H1 (cell line): ENCODE data around the gene KRTAP10-3. TPM values are rescaled to one million over a fixed set of nuclear protein-coding genes. Genes with fewer than 3 reads are reported as not detected.

Experiments used
- CTCF ChIA-PET: fragments of 300-600 bp; sonication (Branson Sonifier 250); formaldehyde crosslinking; loops from one replicate; lab custom pipeline; 2021; ENCODE audit not compliant: partially characterized antibody; lab: Charles Lee
- POLR2A ChIA-PET: fragments of 300-600 bp; sonication (Branson Sonifier 250); formaldehyde crosslinking; loops from one replicate; lab custom pipeline; 2021; ENCODE audit warnings: inconsistent platforms; ENCODE audit not compliant: partially characterized antibody; lab: Charles Lee
- DNase-seq, 2 experiments: peaks; one replicate each; pipeline versions ENCODE4 v3.0.0 to v3.0.0-alpha.2; 2010 to 2022; ENCODE audit warnings: low spot score in 2 of 2, low read depth in 1 of 2, mixed read lengths in 1 of 2
- FAIRE-seq: peaks from 2 replicates; lab custom pipeline; 2011; peaks lifted over from hg19 to GRCh38; lab: Jason Lieb, UNC
- H2AFZ ChIP-seq: 2 replicates; pipeline ENCODE4 v1.8.1; 2012; ENCODE audit warnings: low read length, inconsistent platforms
- H2AK5ac ChIP-seq: 2 replicates; pipeline ENCODE4 v1.6.1; 2013; ENCODE audit warnings: low read depth, low read length
- H2BK120ac ChIP-seq: replicated peaks from 2 replicates; pipeline ENCODE3; 2013; ENCODE audit warnings: low read depth, low read length, inconsistent platforms
- H2BK12ac ChIP-seq: 2 replicates; pipeline ENCODE4 v1.6.1; 2013; ENCODE audit warnings: low read depth, low read length
- H2BK15ac ChIP-seq: 2 replicates; pipeline ENCODE4 v1.6.1; 2013; ENCODE audit warnings: low read length
- H2BK20ac ChIP-seq: 2 replicates; pipeline ENCODE4 v1.6.1; 2013; ENCODE audit warnings: low read length
- H2BK5ac ChIP-seq: 2 replicates; pipeline ENCODE4 v1.6.1; 2013; ENCODE audit warnings: low read depth, low read length
- H3K14ac ChIP-seq: 2 replicates; pipeline ENCODE4 v1.6.1; 2013; ENCODE audit warnings: inconsistent platforms; ENCODE audit not compliant: insufficient read length
- H3K18ac ChIP-seq: 2 replicates; pipeline ENCODE4 v1.6.1; 2013; ENCODE audit warnings: low read length; ENCODE audit errors: extremely low read depth
- H3K23ac ChIP-seq: 2 replicates; pipeline ENCODE4 v1.6.1; 2013; ENCODE audit warnings: inconsistent platforms; ENCODE audit not compliant: insufficient read length
- H3K23me2 ChIP-seq: 2 replicates; pipeline ENCODE4 v1.6.1; 2013; ENCODE audit warnings: low read depth, low read length
- H3K27ac ChIP-seq: 2 replicates; pipeline ENCODE4 v1.6.1; 2011; ENCODE audit warnings: low read depth, low read length, inconsistent platforms
- H3K27me3 ChIP-seq, 4 experiments: replicated peaks in 1 of 4; 1 replicate in 1 of 4; 2 replicates in 3 of 4; pipeline versions ENCODE4 v1.6.1 to v1.8.1; 2011 to 2013; ENCODE audit warnings: low read length in 3 of 4, mild to moderate bottlenecking in 3 of 4, inconsistent platforms in 2 of 4, mixed read lengths in 2 of 4, moderate library complexity in 1 of 4; ENCODE audit not compliant: control insufficient read depth in 3 of 4, insufficient read depth in 3 of 4; ENCODE audit errors: extremely low read depth in 1 of 4
- H3K36me3 ChIP-seq, 4 experiments: 2 replicates each; pipeline versions ENCODE4 v1.6.1 to v1.8.1; 2011 to 2013; ENCODE audit warnings: mild to moderate bottlenecking in 4 of 4, low read length in 3 of 4, moderate library complexity in 2 of 4, control low read depth in 1 of 4, inconsistent platforms in 1 of 4; ENCODE audit not compliant: insufficient read depth in 4 of 4, control insufficient read depth in 2 of 4
- H3K4ac ChIP-seq: replicated peaks from 2 replicates; pipeline ENCODE3; 2013; ENCODE audit warnings: low read length, low read depth, mixed read lengths, inconsistent platforms; ENCODE audit not compliant: insufficient read length
- H3K4me1 ChIP-seq, 4 experiments: replicated peaks in 1 of 4; 1 replicate in 1 of 4; 2 replicates in 3 of 4; pipeline versions ENCODE4 v1.6.1 to v1.8.1; 2011 to 2013; ENCODE audit warnings: low read length in 3 of 4, inconsistent platforms in 2 of 4, mixed read lengths in 1 of 4; ENCODE audit not compliant: insufficient read depth in 4 of 4, control insufficient read depth in 3 of 4
- H3K4me2 ChIP-seq, 2 experiments: 2 replicates each; pipeline versions ENCODE4 v1.6.1 to v1.8.1; 2011 to 2013; ENCODE audit warnings: low read depth in 2 of 2, low read length in 2 of 2, control low read depth in 1 of 2, inconsistent platforms in 1 of 2, mild to moderate bottlenecking in 1 of 2; ENCODE audit not compliant: insufficient read depth in 1 of 2
- H3K4me3 ChIP-seq, 4 experiments: fragments of 200-600, 300-600 bp in 1 of 4; sonication (generic), shearing (Covaris generic), sonication (Bioruptor Twin) in 1 of 4; 2 replicates each; pipeline versions ENCODE4 v1.5.1 to v1.8.1; 2011 to 2016; ENCODE audit warnings: low read length in 4 of 4, low read depth in 3 of 4, control low read depth in 2 of 4, inconsistent platforms in 2 of 4, mild to moderate bottlenecking in 2 of 4, mixed read lengths in 1 of 4, moderate library complexity in 1 of 4; ENCODE audit not compliant: insufficient read depth in 2 of 4; ENCODE audit errors: extremely low read depth in 1 of 4
- H3K56ac ChIP-seq: replicated peaks from 2 replicates; pipeline ENCODE3; 2013; ENCODE audit warnings: low read depth, mild to moderate bottlenecking, mixed read lengths, low read length, inconsistent platforms; ENCODE audit not compliant: insufficient read length
- H3K79me1 ChIP-seq: 2 replicates; pipeline ENCODE4 v1.6.1; 2013; ENCODE audit warnings: low read depth, low read length, control low read depth
- H3K79me2 ChIP-seq, 2 experiments: 2 replicates each; pipeline versions ENCODE4 v1.6.1 to v1.8.1; 2012 to 2013; ENCODE audit warnings: low read length in 2 of 2, mild to moderate bottlenecking in 2 of 2, inconsistent platforms in 1 of 2; ENCODE audit not compliant: insufficient read depth in 2 of 2, control insufficient read depth in 1 of 2
- H3K9ac ChIP-seq, 4 experiments: replicated peaks in 1 of 4; 1 replicate in 1 of 4; 2 replicates in 3 of 4; pipeline versions ENCODE4 v1.6.1 to v1.8.1; 2011 to 2013; ENCODE audit warnings: low read depth in 3 of 4, low read length in 3 of 4, control low read depth in 2 of 4, mild to moderate bottlenecking in 2 of 4, moderate library complexity in 2 of 4, inconsistent platforms in 1 of 4; ENCODE audit errors: extremely low read depth in 1 of 4
- H3K9me3 ChIP-seq, 2 experiments: 2 replicates each; pipeline versions ENCODE4 v1.6.1 to v1.8.1; 2012 to 2013; ENCODE audit warnings: mild to moderate bottlenecking in 2 of 2, moderate library complexity in 2 of 2, control low read depth in 1 of 2, inconsistent platforms in 1 of 2, low read depth in 1 of 2, low read length in 1 of 2, mixed read lengths in 1 of 2; ENCODE audit not compliant: insufficient read depth in 2 of 2
- H4K20me1 ChIP-seq, 2 experiments: replicated peaks in 1 of 2; 2 replicates each; pipeline versions ENCODE3 to v1.8.1; 2011 to 2013; ENCODE audit warnings: inconsistent platforms in 2 of 2, low read length in 2 of 2, mild to moderate bottlenecking in 1 of 2; ENCODE audit not compliant: insufficient read depth in 2 of 2, control insufficient read depth in 1 of 2
- H4K5ac ChIP-seq: 2 replicates; pipeline ENCODE4 v1.6.1; 2013; ENCODE audit warnings: low read length, low read depth, mixed read lengths, inconsistent platforms; ENCODE audit not compliant: insufficient read length
- H4K8ac ChIP-seq: 2 replicates; pipeline ENCODE4 v1.8.0; 2013; ENCODE audit warnings: mild to moderate bottlenecking, moderate library complexity, low read length, inconsistent platforms; ENCODE audit not compliant: insufficient read depth; ENCODE audit errors: extremely low read depth
- H4K91ac ChIP-seq: replicated peaks from 2 replicates; pipeline ENCODE3; 2013; ENCODE audit warnings: low read length, mixed read lengths, inconsistent platforms; ENCODE audit not compliant: insufficient read length
- ASH2L ChIP-seq: fragments of 200-600, 300-600 bp; sonication (generic); IDR thresholded peaks from one replicate; pipeline ENCODE4 v1.7.1; 2017; ENCODE audit warnings: low read length
- RFX5 ChIP-seq: IDR thresholded peaks from 2 replicates; pipeline ENCODE4 v1.6.1; 2011; ENCODE audit warnings: low read depth, low read length, improper control_type of control experiment, borderline replicate concordance
- RNF2 ChIP-seq: fragments of 200-900, 300-1000 bp; sonication (generic); IDR thresholded peaks from 2 replicates; pipeline ENCODE4 v1.7.1; 2016; ENCODE audit warnings: borderline replicate concordance, low read depth, mild to moderate bottlenecking, antibody characterized with exemption, low read length; ENCODE audit not compliant: poor library complexity, severe bottlenecking; ENCODE audit errors: missing control alignments
- TBP ChIP-seq: IDR thresholded peaks from 2 replicates; pipeline ENCODE4 v1.6.1; 2011; ENCODE audit warnings: low read depth, low read length, improper control_type of control experiment
- WGBS, 2 experiments: shearing (Covaris generic) in 1 of 2; methylation state at CpG; one replicate each; pipeline versions ENCODE4 v1.1.6 to v1.1.7; 2013 to 2015; ENCODE audit warnings: low lambda C conversion rate in 2 of 2, mixed read lengths in 2 of 2, inconsistent platforms in 1 of 2, low coverage in 1 of 2, missing lambda C conversion rate in 1 of 2; ENCODE audit not compliant: insufficient replicate concordance in 2 of 2, insufficient coverage in 1 of 2, insufficient read length in 1 of 2; ENCODE audit errors: extremely low coverage in 1 of 2, missing lambda C conversion rate in 1 of 2; 5-methylcytosine and 5-hydroxymethylcytosine counted together
- polyA plus RNA-seq, 7 experiments: library from polyadenylated mRNA; depleted of rRNA in 3 of 7; stranded (reverse) in 5 of 7; unstranded in 2 of 7; fragments of >200 nt in 5 of 7; fragments of 200-250 nt in 2 of 7; gene quantifications; 1 replicate in 5 of 7; 2 replicates in 1 of 7; 4 replicates in 1 of 7; pipeline versions ENCODE4 v1.2.1 to v1.2.3, GENCODE V29; 2011 to 2013; ENCODE audit warnings: missing spikeins in 2 of 7, mixed read lengths in 2 of 7
- total RNA-seq: library from RNA; stranded (reverse); fragmentation: NEBNext Ultra II Directional; extraction: Animal tissue kit (Norgen Biotek cat#: 25700); gene quantifications from 2 replicates; pipeline ENCODE4 v1.2.1, GENCODE V29; 2021

KRTAP10-3 gene
- total and polyA plus RNA-seq, 2 of the 8 experiments (the other 6 are each of a cell fraction or from before 2014, with no cell fraction given): not detected

DNA sequence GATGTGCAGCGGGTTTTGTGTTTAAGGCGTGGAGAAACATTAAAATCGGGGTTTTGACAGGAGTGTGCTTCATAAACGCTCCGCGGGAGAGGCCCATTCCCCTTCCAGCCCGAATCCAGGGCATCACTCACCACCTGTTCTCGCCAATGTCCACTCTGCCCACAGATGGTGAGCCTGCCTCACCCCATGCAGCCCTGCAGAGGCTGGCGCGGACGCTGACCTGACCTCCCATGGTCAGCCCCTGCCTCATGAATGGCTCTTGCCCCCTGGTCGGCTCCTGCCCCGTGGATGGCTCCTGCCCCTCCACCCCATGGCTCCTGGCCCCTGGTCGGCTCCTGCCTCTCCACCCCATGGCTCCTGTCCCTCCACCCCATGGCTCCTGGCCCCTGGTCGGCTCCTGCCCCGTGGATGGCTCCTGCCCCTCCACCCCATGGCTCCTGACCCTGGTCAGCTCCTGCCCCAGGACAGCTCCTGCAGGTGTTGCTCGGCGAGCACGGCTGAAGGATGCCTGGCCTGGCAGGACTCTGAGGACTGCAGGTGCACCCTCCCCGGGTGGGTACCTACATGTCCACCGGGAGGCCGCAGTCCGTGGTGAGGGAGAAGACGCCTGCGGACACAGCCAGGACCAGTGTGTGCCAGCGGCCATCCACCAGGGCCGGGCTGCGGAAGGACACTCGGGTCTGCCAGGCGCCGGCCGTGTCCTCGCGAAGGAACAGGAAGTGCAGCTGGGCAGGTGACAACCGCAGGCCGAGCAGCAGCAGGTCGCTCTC is 25.3 kb downstream of the KRTAP10-3 start:
- H3K36me3 ChIP-seq: no peaks in the 10 kb centered on the region
- H3K23ac ChIP-seq: no peak overlapping the region
- FAIRE-seq (no peak), DNase-seq (no peak)
- H3K27me3 ChIP-seq: no peaks in the 10 kb centered on the region
- peak overlapping the region; percentile 9; the same call in 1 of the 2 replicates for H2BK12ac ChIP-seq
- H3K27ac ChIP-seq: no peak overlapping the region
- H3K4ac ChIP-seq: no peak overlapping the region
- no peak overlapping the region for H2BK120ac ChIP-seq
- POLR2A ChIA-PET: interaction anchor here (1.9 kb wide), 1 partner anchor 13 kb away, joined by 6 read pairs; no protein-coding TSS in a partner anchor
- H3K14ac ChIP-seq: no peak overlapping the region
- H4K5ac ChIP-seq: no peak overlapping the region
- no peak overlapping the region for H2BK20ac ChIP-seq
- H3K79me2 ChIP-seq: no peaks in the 10 kb centered on the region
- no peaks in the 10 kb centered on the region for H3K79me1 ChIP-seq
- H2BK5ac ChIP-seq: peak overlapping the region; percentile 44; the same call in 1 of the 2 replicates
- peaks cover 0 to 2% of the 10 kb centered on the region in 2 experiments for H4K20me1 ChIP-seq
- H2AK5ac ChIP-seq: no peak overlapping the region
- H3K4me1 ChIP-seq: peaks cover 0 to 3% (median 0%) of the 10 kb centered on the region in 4 experiments; a peak in 1 of 7 replicates
- H3K56ac ChIP-seq: no peak overlapping the region
- no peak overlapping the region for H4K91ac ChIP-seq
- H2BK15ac ChIP-seq: peak overlapping the region; percentile 61; the same call in 1 of the 2 replicates
- no peak overlapping the region for H3K4me3 ChIP-seq
- no peak for TF ChIP-seq ASH2L
- no peak for TF ChIP-seq TBP
- no peak for TF ChIP-seq RNF2
- no peak for TF ChIP-seq RFX5
- TF ChIP-seq, all 59 proteins: peak for 0
- H2AFZ ChIP-seq: no peak overlapping the region
- H3K9ac ChIP-seq: no peak overlapping the region
- H3K18ac ChIP-seq: no peak overlapping the region
- H3K4me2 ChIP-seq: no peak overlapping the region
- CTCF ChIA-PET: interaction anchor here (0.6 to 0.9 kb wide), 3 partner anchors 13 to 729 kb away, joined by 3 read pairs; no protein-coding TSS in a partner anchor
- WGBS, 2 experiments: 93% methylated on average over 35 of the region's 37 CpGs; no CpG with 5 or more reads in 1 of the 2 experiments
- H3K23me2 ChIP-seq: peaks cover 4% of the 10 kb centered on the region; the same call in 1 of the 2 replicates
- H3K9me3 ChIP-seq: no peaks in the 10 kb centered on the region
- H4K8ac ChIP-seq: no peak overlapping the region
